RWPE1 (cell line): Measurements from ENCODE around the gene LRMDA.

ENCODE experiments used
- CTCF ChIA-PET: fragments of 350-600 bp; sonication (Branson Sonifier 250); formaldehyde crosslinking; extraction: SDS; loops from one replicate; lab custom pipeline; 2021; lab: Yijun Ruan, JAX
- POLR2A ChIA-PET: fragments of 400-600 bp; formaldehyde crosslinking; extraction: SDS; loops from one replicate; lab custom pipeline; 2020; ENCODE audit warnings: antibody characterized with exemption; ENCODE audit not compliant: low non-redundant PET; lab: Yijun Ruan, JAX
- DNase-seq: peaks from one replicate; pipeline ENCODE4 v3.0.0; 2012; ENCODE audit warnings: low spot score
- H3K27ac ChIP-seq: fragments of 450-650 bp; 2 replicates; pipeline ENCODE4 v1.5.1; 2017
- CTCF ChIP-seq: fragments of 450-650 bp; conservative IDR thresholded peaks from 2 replicates; pipeline ENCODE4 v1.5.1; 2017; ENCODE audit warnings: low read depth, mild to moderate bottlenecking

LRMDA gene

GRCh38 chr10:75548356-75548755 is 116.9 kb downstream of the LRMDA start:
- H3K27ac ChIP-seq: no peak overlapping the region
- TF ChIP-seq CTCF: no peak
- CTCF ChIA-PET: no interaction called here
- DNase-seq: no peak
- POLR2A ChIA-PET: no interaction called here

GRCh38 chr10:75550191-75550590 is 118.8 kb downstream of the LRMDA start:
- TF ChIP-seq CTCF: no peak
- POLR2A ChIA-PET: no interaction called here
- no peak overlapping the region for H3K27ac ChIP-seq
- no peak for DNase-seq
- CTCF ChIA-PET: no interaction called here

- no peak overlapping the region for H3K27ac ChIP-seq
- no peak for DNase-seq
- POLR2A ChIA-PET: no interaction called here
- TF ChIP-seq CTCF: no peak
- CTCF ChIA-PET: interaction anchor here (0.6 kb wide), 1 partner anchor 353 kb away, joined by 3 read pairs; no protein-coding TSS in a partner anchor
Observed at GRCh38 chr10:75552171-75552570, 120.7 kb downstream of the LRMDA start.

GRCh38 chr10:75553550-75553949 is 122.1 kb downstream of the LRMDA start:
- ChIA-PET POLR2A (no interaction called here), CTCF (no interaction called here)
- no peak overlapping the region for H3K27ac ChIP-seq
- no peak for TF ChIP-seq CTCF
- no peak for DNase-seq

- ChIA-PET POLR2A (no interaction called here), CTCF (interaction anchor here (0.7 kb wide), 1 partner anchor 72 kb away, joined by 7 read pairs; no protein-coding TSS in a partner anchor)
- DNase-seq: no peak
- H3K27ac ChIP-seq: no peak overlapping the region
- no peak for TF ChIP-seq CTCF
Observed at GRCh38 chr10:75555323-75555722, 123.9 kb downstream of the LRMDA start.

GRCh38 chr10:75556320-75556719 is 124.9 kb downstream of the LRMDA start:
- CTCF ChIA-PET: interaction anchor here (0.6 to 0.7 kb wide), 2 partner anchors 57 to 73 kb away, joined by 3 to 7 read pairs; no protein-coding TSS in a partner anchor

More at GRCh38 chr10:75556320-75556719, 124.9 kb downstream of the LRMDA start:
- POLR2A ChIA-PET: interaction anchor here (0.6 kb wide), 1 partner anchor 417 kb away, joined by 10 read pairs; no protein-coding TSS in a partner anchor
- DNase-seq: no peak
- TF ChIP-seq CTCF: no peak
- H3K27ac ChIP-seq: no peak overlapping the region
